HCT116 (cell line): ENCODE measurements around the gene NCCRP1. TPM values are rescaled to one million over a fixed set of nuclear protein-coding genes. Genes with fewer than 3 reads are reported as not detected.
A peak's percentile ranks its signal among the peaks of the same experiment; 100 is the strongest.

Source experiments
- ATAC-seq: fragments of 200-7000 bp; cut with Tn5 transposase; 2 replicates; pipeline ENCODE4 v1.9.1; 2020; ENCODE audit warnings: mild to moderate bottlenecking, moderate library complexity
- BruUV-seq: library from RNA; stranded (reverse); fragments of 400-500 nt; replicated peaks from 2 replicates; lab custom pipeline; 2021; lab: Mats Ljungman, UMichigan
- CTCF ChIA-PET: fragments of 300-600 bp; sonication (Branson Sonifier 250); formaldehyde crosslinking; loops from one replicate; lab custom pipeline; 2021; ENCODE audit warnings: antibody characterized with exemption; lab: Charles Lee
- POLR2A ChIA-PET: fragments of 300-600, 350-600 bp; sonication (Branson Sonifier 250); formaldehyde crosslinking; loops from one replicate; lab custom pipeline; 2021; ENCODE audit warnings: antibody characterized with exemption; lab: Charles Lee
- RAD21 ChIA-PET, 2 experiments: fragments of 300-600 bp; sonication (Branson Sonifier 250); formaldehyde crosslinking; loops; one replicate each; lab custom pipeline; 2023; ENCODE audit warnings: low total read pairs in 2 of 2; ENCODE audit not compliant: uncharacterized antibody in 2 of 2, unreplicated experiment in 2 of 2, low non-redundant PET in 1 of 2; lab: Charles Lee
- DNase-seq: peaks from one replicate; pipeline ENCODE4 v3.0.0-alpha.2; 2010; ENCODE audit warnings: low read depth, low spot score
- H2AFZ ChIP-seq: fragments of 200-600 bp; shearing (Covaris generic), sonication (generic); 2 replicates; pipeline ENCODE4 v1.6.1; 2017; ENCODE audit warnings: low read depth, mixed run types, mixed read lengths, antibody characterized with exemption, low read length; ENCODE audit not compliant: poor library complexity, severe bottlenecking
- H3K27ac ChIP-seq: 2 replicates; pipeline ENCODE4 v1.5.1; 2012; ENCODE audit warnings: low read depth, low read length
- H3K27me3 ChIP-seq: fragments of 200-600 bp; sonication (generic); 2 replicates; pipeline ENCODE4 v1.6.1; 2016; ENCODE audit warnings: mixed run types, low read length, mixed read lengths; ENCODE audit not compliant: insufficient read depth
- H3K36me3 ChIP-seq, 2 experiments: fragments of 200-500 bp in 1 of 2; fragments of 200-600 bp in 1 of 2; sonication (Bioruptor generic) in 1 of 2; sonication (generic) in 1 of 2; 2 replicates each; pipeline versions ENCODE4 v1.5.1 to v1.6.1; 2014 to 2016; ENCODE audit warnings: low read length in 2 of 2, inconsistent platforms in 1 of 2, mixed read lengths in 1 of 2, mixed run types in 1 of 2; ENCODE audit not compliant: insufficient read depth in 2 of 2, control insufficient read depth in 1 of 2
- H3K4me1 ChIP-seq, 2 experiments: fragments of 200-600 bp in 1 of 2; sonication (generic) in 1 of 2; 2 replicates each; pipeline versions ENCODE4 v1.5.1 to v1.6.1; 2012 to 2017; ENCODE audit warnings: low read length in 2 of 2, inconsistent platforms in 1 of 2, mild to moderate bottlenecking in 1 of 2, mixed read lengths in 1 of 2, mixed run types in 1 of 2, moderate library complexity in 1 of 2; ENCODE audit not compliant: insufficient read depth in 2 of 2, control insufficient read depth in 1 of 2
- H3K4me2 ChIP-seq: fragments of 200-600 bp; sonication (generic); 2 replicates; pipeline ENCODE4 v1.6.1; 2017; ENCODE audit warnings: mixed run types, low read length, mixed read lengths
- H3K4me3 ChIP-seq, 2 experiments: fragments of 200-600 bp in 1 of 2; sonication (generic) in 1 of 2; replicated peaks in 1 of 2; 2 replicates each; pipeline ENCODE4 v1.5.1; 2011 to 2016; ENCODE audit warnings: low read length in 2 of 2, control low read depth in 1 of 2, low read depth in 1 of 2, mild to moderate bottlenecking in 1 of 2, mixed read lengths in 1 of 2, mixed run types in 1 of 2
- H3K79me2 ChIP-seq: fragments of 200-600 bp; sonication (generic); 2 replicates; pipeline ENCODE4 v1.6.1; 2017; ENCODE audit warnings: mild to moderate bottlenecking, mixed run types, low read length, moderate library complexity, mixed read lengths; ENCODE audit not compliant: insufficient read depth
- H3K9ac ChIP-seq: fragments of 200-600 bp; sonication (generic); 2 replicates; pipeline ENCODE4 v1.6.1; 2016; ENCODE audit warnings: low read length, mixed read lengths
- H3K9me2 ChIP-seq: fragments of 200-600 bp; sonication (generic), shearing (Covaris generic); 2 replicates; pipeline ENCODE4 v1.6.1; 2017; ENCODE audit warnings: mixed run types, mild to moderate bottlenecking, moderate library complexity; ENCODE audit not compliant: insufficient read depth
- H3K9me3 ChIP-seq, 2 experiments: fragments of 200-500 bp in 1 of 2; fragments of 200-600 bp in 1 of 2; sonication (Bioruptor generic) in 1 of 2; sonication (generic) in 1 of 2; 2 replicates each; pipeline ENCODE4 v1.6.1; 2014 to 2017; ENCODE audit warnings: low read length in 2 of 2, mixed read lengths in 2 of 2, inconsistent platforms in 1 of 2, low read depth in 1 of 2, mild to moderate bottlenecking in 1 of 2, mixed run types in 1 of 2, moderate library complexity in 1 of 2; ENCODE audit not compliant: control insufficient read depth in 1 of 2, insufficient read depth in 1 of 2
- H4K20me1 ChIP-seq: fragments of 200-600 bp; sonication (generic), shearing (Covaris generic); 2 replicates; pipeline ENCODE4 v1.6.1; 2017; ENCODE audit warnings: mixed run types, mild to moderate bottlenecking, moderate library complexity; ENCODE audit not compliant: insufficient read depth
- CBX3 ChIP-seq: IDR thresholded peaks from 2 replicates; pipeline ENCODE4 v1.6.1; 2012; ENCODE audit warnings: low read depth
- CEBPB ChIP-seq: IDR thresholded peaks from 2 replicates; pipeline ENCODE4 v1.6.1; 2012; ENCODE audit warnings: low read depth
- EGR1 ChIP-seq: IDR thresholded peaks from 2 replicates; pipeline ENCODE4 v1.6.1; 2012; ENCODE audit warnings: low read depth
- ELF1 ChIP-seq: IDR thresholded peaks from 2 replicates; pipeline ENCODE4 v1.6.1; 2012; ENCODE audit warnings: low read depth, borderline replicate concordance
- EZH2phosphoT487 ChIP-seq: fragments of 200-600 bp; IDR thresholded peaks from 2 replicates; pipeline ENCODE4 v1.6.1; 2018; ENCODE audit warnings: antibody characterized with exemption, borderline replicate concordance
- FOSL1 ChIP-seq: IDR thresholded peaks from 2 replicates; pipeline ENCODE4 v1.6.1; 2012; ENCODE audit warnings: low read depth
- POLR2A ChIP-seq: IDR thresholded peaks from 2 replicates; pipeline ENCODE4 v1.7.0; 2011; ENCODE audit warnings: borderline replicate concordance; ENCODE audit not compliant: insufficient read depth, insufficient read length; ENCODE audit errors: extremely low read depth
- RAD21 ChIP-seq: IDR thresholded peaks from 2 replicates; pipeline ENCODE4 v1.6.1; 2012; ENCODE audit warnings: low read depth, mild to moderate bottlenecking
- SP1 ChIP-seq: IDR thresholded peaks from 2 replicates; pipeline ENCODE4 v1.6.1; 2012; ENCODE audit warnings: low read depth
- SRF ChIP-seq: IDR thresholded peaks from 2 replicates; pipeline ENCODE4 v1.6.1; 2012; ENCODE audit warnings: low read depth
- TCF7L2 ChIP-seq: IDR thresholded peaks from 2 replicates; pipeline ENCODE4 v1.7.0; 2011; ENCODE audit warnings: borderline replicate concordance, inconsistent platforms; ENCODE audit not compliant: insufficient read depth, insufficient read length; ENCODE audit errors: extremely low read depth
- YY1 ChIP-seq: IDR thresholded peaks from 2 replicates; pipeline ENCODE4 v1.6.1; 2011; ENCODE audit warnings: low read length, low read depth, moderate library complexity, mild to moderate bottlenecking; ENCODE audit not compliant: insufficient replicate concordance; ENCODE audit errors: extremely low read depth
- ZFX ChIP-seq: fragments of 450-650 bp; IDR thresholded peaks from 2 replicates; pipeline ENCODE4 v1.6.1; 2017
- ZNF274 ChIP-seq: fragments of 200-500 bp; sonication (Bioruptor generic); IDR thresholded peaks from 2 replicates; pipeline ENCODE4 v1.6.1; 2014; ENCODE audit warnings: mild to moderate bottlenecking, low read depth, low read length, inconsistent platforms
- intact Hi-C: fragments of 100-400 bp; cut with micrococcal nuclease; formaldehyde crosslinking; loops from 2 replicates; pipeline ENCODE4 v1.10.0; 2022
- total RNA-seq: library from RNA; stranded (reverse); gene quantifications from one replicate; pipeline ENCODE4 v1.2.1, GENCODE V29; 2021; ENCODE audit not compliant: unreplicated experiment
- TF ChIP-seq, protein P1 (sequence below): IDR thresholded peaks from 2 replicates; pipeline ENCODE4 v1.6.1; 2012
- TF ChIP-seq, protein P2 (sequence below): IDR thresholded peaks from 2 replicates; pipeline ENCODE4 v1.6.1; 2012
- TF ChIP-seq, protein P3 (sequence below): IDR thresholded peaks from 2 replicates; pipeline ENCODE4 v1.6.1; 2011; ENCODE audit warnings: mild to moderate bottlenecking, low read length, moderate library complexity; ENCODE audit not compliant: insufficient replicate concordance; ENCODE audit errors: extremely low read depth

NCCRP1 gene
- total RNA-seq, 1 experiment from 2014 or later, result 0.12 TPM

DNA sequence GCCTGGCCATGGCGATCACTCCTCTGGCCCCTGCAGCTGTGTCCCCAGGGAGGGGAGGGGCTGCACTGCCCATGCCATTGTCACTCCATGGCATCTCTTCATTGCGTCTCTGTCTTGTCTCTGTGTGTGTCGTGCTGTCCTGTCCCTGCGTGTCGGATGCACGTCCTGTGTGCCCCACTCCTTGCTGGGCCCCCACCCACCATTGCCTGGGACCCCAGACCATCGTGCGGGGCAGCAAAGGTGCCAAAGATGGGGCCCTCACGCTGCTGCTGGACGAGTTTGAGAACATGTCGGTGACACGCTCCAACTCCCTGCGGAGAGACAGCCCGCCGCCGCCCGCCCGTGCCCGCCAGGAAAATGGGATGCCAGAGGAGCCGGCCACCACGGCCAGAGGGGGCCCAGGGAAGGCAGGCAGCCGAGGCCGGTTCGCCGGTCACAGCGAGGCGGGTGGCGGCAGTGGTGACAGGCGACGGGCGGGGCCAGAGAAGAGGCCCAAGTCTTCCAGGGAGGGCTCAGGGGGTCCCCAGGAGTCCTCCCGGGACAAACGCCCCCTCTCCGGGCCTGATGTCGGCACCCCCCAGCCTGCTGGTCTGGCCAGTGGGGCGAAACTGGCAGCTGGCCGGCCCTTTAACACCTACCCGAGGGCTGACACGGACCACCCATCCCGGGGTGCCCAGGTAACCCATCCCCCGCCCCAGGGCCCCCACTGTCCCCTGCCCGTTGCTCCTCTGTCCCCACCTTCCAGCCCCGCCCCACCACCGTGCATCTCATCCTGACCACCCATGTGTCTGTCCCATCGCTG lies 23.9 kb upstream of the NCCRP1 start:
- no peak for DNase-seq
- Histone ChIP-seq H3K27me3 (no peaks in the 10 kb centered on the region), H3K9me2 (no peaks in the 10 kb centered on the region)
- TF ChIP-seq EZH2phosphoT487 (no peak), EGR1 (no peak)
- TF ChIP-seq, all 23 proteins: peak for 0
- no peaks in the 10 kb centered on the region for H4K20me1 ChIP-seq
- peaks cover 5% of the 10 kb centered on the region in 2 experiments; a peak in 2 of 4 replicates for H3K36me3 ChIP-seq
- H3K4me3 ChIP-seq, result no peak overlapping the region
- BruUV-seq, result TSS peak; percentile 19
- H2AFZ ChIP-seq, result no peak overlapping the region
- peaks cover under 1 to 1% of the 10 kb centered on the region in 2 experiments; a peak in 2 of 4 replicates for H3K4me1 ChIP-seq
- no peak overlapping the region for H3K27ac ChIP-seq
- H3K9ac ChIP-seq, result no peak overlapping the region
- RAD21 ChIA-PET, result no interaction called here
- H3K79me2 ChIP-seq, result no peaks in the 10 kb centered on the region
- no peak for ATAC-seq
- POLR2A ChIA-PET, result no interaction called here
- no peak overlapping the region for H3K4me2 ChIP-seq
- CTCF ChIA-PET, result no interaction called here
- H3K9me3 ChIP-seq, result no peaks in the 10 kb centered on the region
- intact Hi-C loops, result no loop called here

DNA sequence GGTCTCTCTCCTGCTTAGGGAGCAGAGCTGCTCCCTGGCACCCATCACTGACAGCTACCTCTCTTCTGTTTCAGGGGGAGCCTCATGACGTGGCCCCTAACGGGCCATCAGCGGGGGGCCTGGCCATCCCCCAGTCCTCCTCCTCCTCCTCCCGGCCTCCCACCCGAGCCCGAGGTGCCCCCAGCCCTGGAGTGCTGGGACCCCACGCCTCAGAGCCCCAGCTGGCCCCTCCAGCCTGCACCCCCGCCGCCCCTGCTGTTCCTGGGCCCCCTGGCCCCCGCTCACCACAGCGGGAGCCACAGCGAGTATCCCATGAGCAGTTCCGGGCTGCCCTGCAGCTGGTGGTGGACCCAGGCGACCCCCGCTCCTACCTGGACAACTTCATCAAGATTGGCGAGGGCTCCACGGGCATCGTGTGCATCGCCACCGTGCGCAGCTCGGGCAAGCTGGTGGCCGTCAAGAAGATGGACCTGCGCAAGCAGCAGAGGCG lies 23.2 kb upstream of the NCCRP1 start:
- no peak for ATAC-seq
- H3K36me3 ChIP-seq, result peaks cover 5% of the 10 kb centered on the region in 2 experiments; a peak in 2 of 4 replicates
- RAD21 ChIA-PET, result no interaction called here
- BruUV-seq, result no TSS peak
- no peak overlapping the region for H2AFZ ChIP-seq
- POLR2A ChIA-PET, result no interaction called here
- intact Hi-C loops, result no loop called here
- H3K9me2 ChIP-seq, result no peaks in the 10 kb centered on the region
- no peaks in the 10 kb centered on the region for H4K20me1 ChIP-seq
- H3K9ac ChIP-seq, result no peak overlapping the region
- no peak overlapping the region for H3K4me2 ChIP-seq
- H3K79me2 ChIP-seq, result no peaks in the 10 kb centered on the region
- no peaks in the 10 kb centered on the region for H3K27me3 ChIP-seq
- CTCF ChIA-PET, result no interaction called here
- H3K9me3 ChIP-seq, result no peaks in the 10 kb centered on the region
- H3K27ac ChIP-seq, result no peak overlapping the region
- DNase-seq, result no peak
- H3K4me3 ChIP-seq, result no peak overlapping the region
- H3K4me1 ChIP-seq, result no peaks in the 10 kb centered on the region
- TF ChIP-seq POLR2A (no peak), SP1 (no peak), SRF (no peak), TCF7L2 (no peak), EGR1 (no peak), ELF1 (no peak), ZFX (no peak), RAD21 (no peak), CBX3 (no peak), ZNF274 (no peak), CEBPB (no peak), YY1 (no peak), FOSL1 (no peak), EZH2phosphoT487 (no peak)
- TF ChIP-seq, protein P1, sequence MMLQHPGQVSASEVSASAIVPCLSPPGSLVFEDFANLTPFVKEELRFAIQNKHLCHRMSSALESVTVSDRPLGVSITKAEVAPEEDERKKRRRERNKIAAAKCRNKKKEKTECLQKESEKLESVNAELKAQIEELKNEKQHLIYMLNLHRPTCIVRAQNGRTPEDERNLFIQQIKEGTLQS, result no peak
- TF ChIP-seq, protein P2, sequence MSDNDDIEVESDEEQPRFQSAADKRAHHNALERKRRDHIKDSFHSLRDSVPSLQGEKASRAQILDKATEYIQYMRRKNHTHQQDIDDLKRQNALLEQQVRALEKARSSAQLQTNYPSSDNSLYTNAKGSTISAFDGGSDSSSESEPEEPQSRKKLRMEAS, result no peak
- TF ChIP-seq, protein P3, sequence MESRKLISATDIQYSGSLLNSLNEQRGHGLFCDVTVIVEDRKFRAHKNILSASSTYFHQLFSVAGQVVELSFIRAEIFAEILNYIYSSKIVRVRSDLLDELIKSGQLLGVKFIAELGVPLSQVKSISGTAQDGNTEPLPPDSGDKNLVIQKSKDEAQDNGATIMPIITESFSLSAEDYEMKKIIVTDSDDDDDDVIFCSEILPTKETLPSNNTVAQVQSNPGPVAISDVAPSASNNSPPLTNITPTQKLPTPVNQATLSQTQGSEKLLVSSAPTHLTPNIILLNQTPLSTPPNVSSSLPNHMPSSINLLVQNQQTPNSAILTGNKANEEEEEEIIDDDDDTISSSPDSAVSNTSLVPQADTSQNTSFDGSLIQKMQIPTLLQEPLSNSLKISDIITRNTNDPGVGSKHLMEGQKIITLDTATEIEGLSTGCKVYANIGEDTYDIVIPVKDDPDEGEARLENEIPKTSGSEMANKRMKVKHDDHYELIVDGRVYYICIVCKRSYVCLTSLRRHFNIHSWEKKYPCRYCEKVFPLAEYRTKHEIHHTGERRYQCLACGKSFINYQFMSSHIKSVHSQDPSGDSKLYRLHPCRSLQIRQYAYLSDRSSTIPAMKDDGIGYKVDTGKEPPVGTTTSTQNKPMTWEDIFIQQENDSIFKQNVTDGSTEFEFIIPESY, result no peak
